Activated B cell treated with CpG ODN at 0.5 μM for 24 hours (primary cell): ENCODE results near the gene MRPL19. TPM values are rescaled to one million over a fixed set of nuclear protein-coding genes. Genes with fewer than 3 reads are reported as not detected.
A peak's percentile ranks its signal among the peaks of the same experiment; 100 is the strongest.
"Not testable (repeated sequence)": the region's sequence is repeated elsewhere in the genome, so short reads cannot be mapped to it uniquely, and the experiment has no call there.

Source experiments
- ATAC-seq: fragments of 200-7000 bp; cut with Tn5 transposase; one replicate; pipeline ENCODE4 v1.10.0; 2021; ENCODE audit warnings: low read depth, mild to moderate bottlenecking, moderate library complexity
- CTCF ChIA-PET: fragments of 350-600 bp; sonication (Branson Sonifier 250); formaldehyde crosslinking; loops from one replicate; lab custom pipeline; 2021; ENCODE audit warnings: antibody characterized with exemption; lab: Charles Lee
- POLR2A ChIA-PET: fragments of 350-600 bp; sonication (Branson Sonifier 250); formaldehyde crosslinking; loops from one replicate; lab custom pipeline; 2021; ENCODE audit warnings: antibody characterized with exemption; lab: Charles Lee
- DNase-seq: peaks from one replicate; pipeline ENCODE4 v3.0.0; 2022
- H3K27ac Mint-ChIP-seq: one replicate; pipeline ENCODE4 v1.8.0; 2020; ENCODE audit warnings: mixed read lengths
- H3K27me3 Mint-ChIP-seq: one replicate; pipeline ENCODE4 v1.8.0; 2021; ENCODE audit warnings: mixed read lengths
- H3K36me3 Mint-ChIP-seq: one replicate; pipeline ENCODE4 v1.8.0; 2021; ENCODE audit warnings: low read depth, mixed read lengths
- H3K4me1 Mint-ChIP-seq: one replicate; pipeline ENCODE4 v1.8.0; 2021; ENCODE audit warnings: mixed read lengths
- H3K4me3 Mint-ChIP-seq: one replicate; pipeline ENCODE4 v1.8.0; 2020; ENCODE audit warnings: mild to moderate bottlenecking, mixed read lengths
- H3K9me3 Mint-ChIP-seq: one replicate; pipeline ENCODE4 v1.8.0; 2020; ENCODE audit warnings: mixed read lengths
- CTCF ChIP-seq: fragments of 200-600 bp; IDR thresholded peaks from one replicate; pipeline ENCODE4 v1.8.0; 2022; ENCODE audit warnings: antibody characterized with exemption, mild to moderate bottlenecking
- intact Hi-C: fragments of 100-400 bp; cut with micrococcal nuclease; formaldehyde crosslinking; loops from one replicate; pipeline ENCODE4 v1.15.1; 2024
- total RNA-seq: library from RNA; stranded (reverse); gene quantifications from 2 replicates; pipeline ENCODE4 v1.2.3, GENCODE V29; 2022

The MRPL19 gene
- total RNA-seq, 1 donor from 2014 or later, result 39.6 TPM

- ChIA-PET POLR2A (no interaction called here), CTCF (no interaction called here)
- no peak for DNase-seq
- peaks cover 21% of the 10 kb centered on the region for H3K4me1 Mint-ChIP-seq
- H3K27ac Mint-ChIP-seq, result peak overlapping the region; percentile 24
- no peak for TF ChIP-seq CTCF
- H3K36me3 Mint-ChIP-seq, result peaks cover 18% of the 10 kb centered on the region
- intact Hi-C loops, result loop anchor here (5.0 kb wide), 1 partner anchor 752 kb away; the partner anchor contains the start of gene POLE4
- H3K9me3 Mint-ChIP-seq, result no peaks in the 10 kb centered on the region
- H3K4me3 Mint-ChIP-seq, result peak overlapping the region; percentile 55
- H3K27me3 Mint-ChIP-seq, result no peaks in the 10 kb centered on the region
- no peak for ATAC-seq
Measured at GRCh38 chr2:75709297-75709696, 62.7 kb downstream of the MRPL19 start.

- H3K9me3 Mint-ChIP-seq, result no peaks in the 10 kb centered on the region
- H3K27ac Mint-ChIP-seq, result peak overlapping the region; percentile 95
- peaks cover 21% of the 10 kb centered on the region for H3K4me1 Mint-ChIP-seq
- intact Hi-C loops, result loop anchor here (1.0 to 2.0 kb wide), 2 partner anchors 33 to 64 kb away; partner anchors contain the start of gene MRPL19
- no peak for TF ChIP-seq CTCF
- peak overlapping the region; percentile 89 for H3K4me3 Mint-ChIP-seq
- CTCF ChIA-PET, result no interaction called here
- DNase-seq (no peak), ATAC-seq (no peak)
- H3K36me3 Mint-ChIP-seq, result peaks cover 9% of the 10 kb centered on the region
- no peaks in the 10 kb centered on the region for H3K27me3 Mint-ChIP-seq
- POLR2A ChIA-PET, result interaction anchor here (0.8 to 0.9 kb wide), 2 partner anchors 59 to 64 kb away, joined by 3 to 5 read pairs; partner anchors contain the start of gene MRPL19
Measured at GRCh38 chr2:75710220-75710576, 63.6 kb downstream of the MRPL19 start.

- ATAC-seq, result peak; percentile 90
- Mint-ChIP-seq H3K4me1 (peaks cover 21% of the 10 kb centered on the region), H3K4me3 (peak within 1 kb of the TSS; percentile 89), H3K36me3 (peaks cover 7% of the 10 kb centered on the region), H3K27me3 (peaks cover 2% of the 10 kb centered on the region), H3K27ac (peak within 1 kb of the TSS; percentile 95), H3K9me3 (no peaks in the 10 kb centered on the region)
- intact Hi-C loops, result loop anchor here (1.0 to 2.0 kb wide), 2 partner anchors 34 to 64 kb away; partner anchors contain the start of gene MRPL19
- DNase-seq, result peak; percentile 82
- TF ChIP-seq CTCF, result no peak
- CTCF ChIA-PET, result no interaction called here
- POLR2A ChIA-PET, result interaction anchor here (0.8 to 0.9 kb wide), 2 partner anchors 59 to 64 kb away, joined by 3 to 5 read pairs; partner anchors contain the start of gene MRPL19
Measured at GRCh38 chr2:75710577-75711253, 64.1 kb downstream of the MRPL19 start, which contains the start of gene GCFC2. Gene GCFC2 (minus strand): TSS chr2:75710915. CDS start chr2:75710855, 60 bp downstream.

GRCh38 chr2:75711590-75711989 is 65.0 kb downstream of the MRPL19 start:
- H3K27ac Mint-ChIP-seq, ATAC-seq, H3K27me3 Mint-ChIP-seq, H3K4me3 Mint-ChIP-seq, DNase-seq, H3K36me3 Mint-ChIP-seq, H3K9me3 Mint-ChIP-seq, CTCF ChIA-PET: not testable (repeated sequence)
- intact Hi-C loops, result loop anchor here (2.0 kb wide), 1 partner anchor 35 kb away; no protein-coding TSS in a partner anchor
- peaks cover 21% of the 10 kb centered on the region for H3K4me1 Mint-ChIP-seq
- POLR2A ChIA-PET, result interaction anchor here (0.5 kb wide), 1 partner anchor 273 kb away, joined by 5 read pairs; no protein-coding TSS in a partner anchor

- Mint-ChIP-seq H3K27ac (no peak overlapping the region), H3K27me3 (peaks cover 5% of the 10 kb centered on the region), H3K36me3 (no peaks in the 10 kb centered on the region), H3K9me3 (no peaks in the 10 kb centered on the region), H3K4me3 (no peak overlapping the region), H3K4me1 (no peaks in the 10 kb centered on the region)
- ChIA-PET CTCF (interaction anchor here (1.3 kb wide), 1 partner anchor 76 kb away, joined by 3 read pairs; no protein-coding TSS in a partner anchor), POLR2A (no interaction called here)
- ATAC-seq (no peak), DNase-seq (no peak)
- intact Hi-C loops, result no loop called here
- TF ChIP-seq CTCF, result no peak
Measured at GRCh38 chr2:75716406-75716805, 69.8 kb downstream of the MRPL19 start.
